ENCODE data around the gene REN.

DNA sequence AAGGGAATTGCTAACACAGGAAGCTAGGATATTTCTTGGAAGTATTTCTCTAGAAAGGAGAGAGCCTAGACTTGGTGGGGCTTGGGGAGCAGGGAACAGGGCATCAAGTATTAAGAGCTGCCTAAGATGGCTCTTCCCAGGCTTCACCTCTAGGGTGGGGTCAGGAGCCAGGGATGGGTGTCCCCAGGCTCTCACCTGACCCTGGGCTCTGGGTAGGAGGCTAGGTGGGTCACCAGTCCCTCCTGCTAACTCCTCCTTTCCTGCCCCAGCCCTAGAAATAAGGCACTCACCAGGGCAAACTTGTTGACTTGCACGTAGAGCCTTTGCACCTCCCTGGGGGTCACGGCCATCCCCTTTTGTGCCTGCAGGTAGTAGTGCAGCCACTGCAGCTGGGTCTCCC is 29.3 kb downstream of the REN start:
- TF ChIP-seq, protein P1, sequence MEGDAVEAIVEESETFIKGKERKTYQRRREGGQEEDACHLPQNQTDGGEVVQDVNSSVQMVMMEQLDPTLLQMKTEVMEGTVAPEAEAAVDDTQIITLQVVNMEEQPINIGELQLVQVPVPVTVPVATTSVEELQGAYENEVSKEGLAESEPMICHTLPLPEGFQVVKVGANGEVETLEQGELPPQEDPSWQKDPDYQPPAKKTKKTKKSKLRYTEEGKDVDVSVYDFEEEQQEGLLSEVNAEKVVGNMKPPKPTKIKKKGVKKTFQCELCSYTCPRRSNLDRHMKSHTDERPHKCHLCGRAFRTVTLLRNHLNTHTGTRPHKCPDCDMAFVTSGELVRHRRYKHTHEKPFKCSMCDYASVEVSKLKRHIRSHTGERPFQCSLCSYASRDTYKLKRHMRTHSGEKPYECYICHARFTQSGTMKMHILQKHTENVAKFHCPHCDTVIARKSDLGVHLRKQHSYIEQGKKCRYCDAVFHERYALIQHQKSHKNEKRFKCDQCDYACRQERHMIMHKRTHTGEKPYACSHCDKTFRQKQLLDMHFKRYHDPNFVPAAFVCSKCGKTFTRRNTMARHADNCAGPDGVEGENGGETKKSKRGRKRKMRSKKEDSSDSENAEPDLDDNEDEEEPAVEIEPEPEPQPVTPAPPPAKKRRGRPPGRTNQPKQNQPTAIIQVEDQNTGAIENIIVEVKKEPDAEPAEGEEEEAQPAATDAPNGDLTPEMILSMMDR (IDR thresholded peaks at IDR 0.05; ENCODE audit: poor library complexity, severe bottlenecking): no peak
- TF ChIP-seq SMC3 (conservative IDR thresholded peaks at IDR 0.05; ENCODE audit: poor library complexity) (no peak), EZH2 (IDR thresholded peaks at IDR 0.05; ENCODE audit: borderline replicate concordance, insufficient read depth, low read length, poor library complexity, severe bottlenecking) (no peak), RAD21 (conservative IDR thresholded peaks at IDR 0.05) (no peak), POLR2AphosphoS5 (IDR thresholded peaks at IDR 0.05) (no peak), EP300 (conservative IDR thresholded peaks at IDR 0.05; ENCODE audit: poor library complexity, severe bottlenecking) (no peak), MXI1 (conservative IDR thresholded peaks at IDR 0.05; ENCODE audit: poor library complexity, severe bottlenecking) (no peak), TAF1 (IDR thresholded peaks at IDR 0.05; ENCODE audit: low read depth) (no peak)
- TF ChIP-seq, protein P2, sequence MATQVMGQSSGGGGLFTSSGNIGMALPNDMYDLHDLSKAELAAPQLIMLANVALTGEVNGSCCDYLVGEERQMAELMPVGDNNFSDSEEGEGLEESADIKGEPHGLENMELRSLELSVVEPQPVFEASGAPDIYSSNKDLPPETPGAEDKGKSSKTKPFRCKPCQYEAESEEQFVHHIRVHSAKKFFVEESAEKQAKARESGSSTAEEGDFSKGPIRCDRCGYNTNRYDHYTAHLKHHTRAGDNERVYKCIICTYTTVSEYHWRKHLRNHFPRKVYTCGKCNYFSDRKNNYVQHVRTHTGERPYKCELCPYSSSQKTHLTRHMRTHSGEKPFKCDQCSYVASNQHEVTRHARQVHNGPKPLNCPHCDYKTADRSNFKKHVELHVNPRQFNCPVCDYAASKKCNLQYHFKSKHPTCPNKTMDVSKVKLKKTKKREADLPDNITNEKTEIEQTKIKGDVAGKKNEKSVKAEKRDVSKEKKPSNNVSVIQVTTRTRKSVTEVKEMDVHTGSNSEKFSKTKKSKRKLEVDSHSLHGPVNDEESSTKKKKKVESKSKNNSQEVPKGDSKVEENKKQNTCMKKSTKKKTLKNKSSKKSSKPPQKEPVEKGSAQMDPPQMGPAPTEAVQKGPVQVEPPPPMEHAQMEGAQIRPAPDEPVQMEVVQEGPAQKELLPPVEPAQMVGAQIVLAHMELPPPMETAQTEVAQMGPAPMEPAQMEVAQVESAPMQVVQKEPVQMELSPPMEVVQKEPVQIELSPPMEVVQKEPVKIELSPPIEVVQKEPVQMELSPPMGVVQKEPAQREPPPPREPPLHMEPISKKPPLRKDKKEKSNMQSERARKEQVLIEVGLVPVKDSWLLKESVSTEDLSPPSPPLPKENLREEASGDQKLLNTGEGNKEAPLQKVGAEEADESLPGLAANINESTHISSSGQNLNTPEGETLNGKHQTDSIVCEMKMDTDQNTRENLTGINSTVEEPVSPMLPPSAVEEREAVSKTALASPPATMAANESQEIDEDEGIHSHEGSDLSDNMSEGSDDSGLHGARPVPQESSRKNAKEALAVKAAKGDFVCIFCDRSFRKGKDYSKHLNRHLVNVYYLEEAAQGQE (IDR thresholded peaks at IDR 0.05; ENCODE audit: borderline replicate concordance): no peak

Data from neural cell (in vitro differentiated cells).